GM19452 (cell line): ENCODE data around the gene NPHP1.
"Not testable (repeated sequence)": the region's sequence is repeated elsewhere in the genome, so short reads cannot be mapped to it uniquely, and the experiment has no call there.

Source experiments
- ATAC-seq: cut with Tn5 transposase; IDR thresholded peaks from one replicate; pipeline ENCODE4 v1.9.1; 2021; ENCODE audit not compliant: unreplicated experiment

NPHP1 gene

GRCh38 chr2:110204408-110205385 is at the start of gene NPHP1:
NPHP1 (minus strand) TSS chr2:110205013; CDS start chr2:110204968, 45 bp downstream.
- peak; percentile 96 for ATAC-seq

- ATAC-seq: not testable (repeated sequence)
Measured at GRCh38 chr2:110248081-110248795, 43.4 kb upstream of the NPHP1 start.

- not testable (repeated sequence) for ATAC-seq
Measured at GRCh38 chr2:110245488-110246435, 40.9 kb upstream of the NPHP1 start.

GRCh38 chr2:110243283-110243682 is 38.5 kb upstream of the NPHP1 start:
- ATAC-seq: not testable (repeated sequence)

GRCh38 chr2:110234514-110234913 is 29.7 kb upstream of the NPHP1 start:
- ATAC-seq: not testable (repeated sequence)

GRCh38 chr2:110229886-110230285 is 25.1 kb upstream of the NPHP1 start:
- ATAC-seq: not testable (repeated sequence)

GRCh38 chr2:110222626-110223025 is 17.8 kb upstream of the NPHP1 start:
- ATAC-seq: not testable (repeated sequence)

- no peak for ATAC-seq
Measured at GRCh38 chr2:110221938-110222337, 17.1 kb upstream of the NPHP1 start.

- no peak for ATAC-seq
Measured at GRCh38 chr2:110220190-110220564, 15.4 kb upstream of the NPHP1 start.

- ATAC-seq: no peak
Measured at GRCh38 chr2:110219496-110220189, 14.8 kb upstream of the NPHP1 start.

GRCh38 chr2:110218889-110219288 is 14.1 kb upstream of the NPHP1 start:
- ATAC-seq: not testable (repeated sequence)

GRCh38 chr2:110216803-110217202 is 12.0 kb upstream of the NPHP1 start:
- ATAC-seq: no peak

- no peak for ATAC-seq
Measured at GRCh38 chr2:110216199-110216598, 11.4 kb upstream of the NPHP1 start.

- no peak for ATAC-seq
Measured at GRCh38 chr2:110215566-110216158, 10.8 kb upstream of the NPHP1 start.

GRCh38 chr2:110215091-110215490 is 10.3 kb upstream of the NPHP1 start:
- ATAC-seq: no peak

GRCh38 chr2:110213522-110213921 is 8.7 kb upstream of the NPHP1 start:
- not testable (repeated sequence) for ATAC-seq

GRCh38 chr2:110211938-110212858 is 7.4 kb upstream of the NPHP1 start, which contains the start of gene MTLN:
MTLN (minus strand) TSS chr2:110212547; CDS start chr2:110212525, 22 bp downstream.
- peak; percentile 82 for ATAC-seq

GRCh38 chr2:110205660-110206455 is 1.0 kb upstream of the NPHP1 start:
- ATAC-seq: no peak
